H9 (cell line): ENCODE results near the gene CCDC33. TPM values are rescaled to one million over a fixed set of nuclear protein-coding genes. Genes with fewer than 3 reads are reported as not detected.

Experiments used
- DNase-seq: peaks from one replicate; pipeline ENCODE4 v3.0.0-alpha.2; 2017
- H2AFZ ChIP-seq: one replicate; pipeline ENCODE4 v1.6.1; 2013; ENCODE audit warnings: mild to moderate bottlenecking, low read length, control low read depth, moderate library complexity
- H2AK5ac ChIP-seq: 2 replicates; pipeline ENCODE4 v1.6.1; 2013; ENCODE audit warnings: low read length, control low read depth, mixed read lengths; ENCODE audit not compliant: insufficient read length
- H2BK120ac ChIP-seq: one replicate; pipeline ENCODE4 v1.6.1; 2013; ENCODE audit warnings: low read depth, mild to moderate bottlenecking, low read length, control low read depth, inconsistent platforms; ENCODE audit not compliant: poor library complexity, severe bottlenecking
- H2BK12ac ChIP-seq: 2 replicates; pipeline ENCODE4 v1.6.1; 2013; ENCODE audit warnings: low read length, control low read depth, mixed read lengths, low read depth; ENCODE audit not compliant: insufficient read length
- H2BK15ac ChIP-seq: 2 replicates; pipeline ENCODE4 v1.6.1; 2013; ENCODE audit warnings: low read depth, low read length, control low read depth
- H2BK20ac ChIP-seq: one replicate; pipeline ENCODE4 v1.6.1; 2013; ENCODE audit warnings: low read depth, mild to moderate bottlenecking, low read length, control low read depth, inconsistent platforms; ENCODE audit not compliant: poor library complexity, severe bottlenecking
- H2BK5ac ChIP-seq: 2 replicates; pipeline ENCODE4 v1.6.1; 2013; ENCODE audit warnings: low read length, control low read depth, mixed read lengths; ENCODE audit not compliant: insufficient read length
- H3K14ac ChIP-seq: 2 replicates; pipeline ENCODE4 v1.6.1; 2013; ENCODE audit warnings: low read length, control low read depth; ENCODE audit not compliant: insufficient read depth
- H3K18ac ChIP-seq: 2 replicates; pipeline ENCODE4 v1.6.1; 2013; ENCODE audit warnings: low read depth, mild to moderate bottlenecking, mixed read lengths, low read length, control low read depth; ENCODE audit not compliant: insufficient read length
- H3K23ac ChIP-seq: 2 replicates; pipeline ENCODE4 v1.6.1; 2013; ENCODE audit warnings: low read length, control low read depth, mixed read lengths, low read depth; ENCODE audit not compliant: insufficient read length
- H3K23me2 ChIP-seq: 2 replicates; pipeline ENCODE4 v1.6.1; 2013; ENCODE audit warnings: low read depth, mild to moderate bottlenecking, mixed read lengths, low read length, control low read depth; ENCODE audit not compliant: insufficient read length, poor library complexity, severe bottlenecking
- H3K27ac ChIP-seq: 2 replicates; pipeline ENCODE4 v1.5.1; 2013; ENCODE audit warnings: low read length, control low read depth, mixed read lengths, low read depth; ENCODE audit not compliant: insufficient read length
- H3K27me3 ChIP-seq: 2 replicates; pipeline ENCODE4 v1.6.1; 2013; ENCODE audit warnings: low read length, control low read depth, inconsistent platforms; ENCODE audit not compliant: insufficient read depth
- H3K4ac ChIP-seq: 2 replicates; pipeline ENCODE4 v1.6.1; 2013; ENCODE audit warnings: low read depth, mild to moderate bottlenecking, control low read depth, inconsistent platforms, low read length, moderate library complexity
- H3K4me1 ChIP-seq: 2 replicates; pipeline ENCODE4 v1.6.1; 2013; ENCODE audit warnings: low read length, control low read depth, inconsistent platforms; ENCODE audit not compliant: insufficient read depth
- H3K4me2 ChIP-seq: 2 replicates; pipeline ENCODE4 v1.6.1; 2013; ENCODE audit warnings: low read length, control low read depth, mixed read lengths; ENCODE audit not compliant: insufficient read length, insufficient read depth
- H3K56ac ChIP-seq: 2 replicates; pipeline ENCODE4 v1.6.1; 2013; ENCODE audit warnings: low read depth, mild to moderate bottlenecking, mixed read lengths, low read length, control low read depth; ENCODE audit not compliant: insufficient read length
- H3K79me1 ChIP-seq: 2 replicates; pipeline ENCODE4 v1.6.1; 2013; ENCODE audit warnings: low read depth, mild to moderate bottlenecking, moderate library complexity, low read length, control low read depth, inconsistent platforms; ENCODE audit not compliant: insufficient read depth, poor library complexity, severe bottlenecking
- H3K79me2 ChIP-seq: 2 replicates; pipeline ENCODE4 v1.6.1; 2013; ENCODE audit warnings: low read length, control low read depth, inconsistent platforms; ENCODE audit not compliant: insufficient read depth
- H3K9ac ChIP-seq: 2 replicates; pipeline ENCODE4 v1.6.1; 2013; ENCODE audit warnings: low read length, control low read depth, mixed read lengths; ENCODE audit not compliant: insufficient read length; ENCODE audit errors: extremely low read depth
- H3K9me3 ChIP-seq: one replicate; pipeline ENCODE4 v1.6.1; 2013; ENCODE audit warnings: low read depth, low read length, inconsistent platforms; ENCODE audit not compliant: control insufficient read depth
- H3T11ph ChIP-seq: one replicate; pipeline ENCODE4 v1.6.1; 2013; ENCODE audit warnings: mild to moderate bottlenecking, low read length, control low read depth, inconsistent platforms
- H4K20me1 ChIP-seq: one replicate; pipeline ENCODE4 v1.6.1; 2013; ENCODE audit not compliant: control insufficient read depth, insufficient read length, insufficient read depth
- H4K5ac ChIP-seq: 2 replicates; pipeline ENCODE4 v1.6.1; 2013; ENCODE audit warnings: low read depth, mild to moderate bottlenecking, mixed read lengths, low read length, control low read depth; ENCODE audit not compliant: insufficient read length
- H4K8ac ChIP-seq: replicated peaks from 2 replicates; pipeline ENCODE4 v1.6.1; 2013; ENCODE audit warnings: low read length, control low read depth, mixed read lengths, low read depth; ENCODE audit not compliant: insufficient read length
- H4K91ac ChIP-seq: 2 replicates; pipeline ENCODE4 v1.6.1; 2013; ENCODE audit warnings: low read depth, mild to moderate bottlenecking, moderate library complexity, mixed read lengths, low read length, control low read depth; ENCODE audit not compliant: insufficient read length
- H3K27ac Mint-ChIP-seq, 3 experiments: 2 replicates in 2 of 3; 3 replicates in 1 of 3; pipeline ENCODE4 v1.8.0; 2020 to 2021; ENCODE audit warnings: mixed read lengths in 3 of 3, mild to moderate bottlenecking in 1 of 3, moderate library complexity in 1 of 3
- H3K27me3 Mint-ChIP-seq: 2 replicates; pipeline ENCODE4 v1.8.0; 2021; ENCODE audit warnings: low read depth, mild to moderate bottlenecking, moderate library complexity, mixed read lengths
- H3K36me3 Mint-ChIP-seq, 3 experiments: 2 replicates in 2 of 3; 3 replicates in 1 of 3; pipeline ENCODE4 v1.8.0; 2020 to 2021; ENCODE audit warnings: low read depth in 3 of 3, mixed read lengths in 3 of 3; ENCODE audit not compliant: insufficient read depth in 1 of 3
- H3K4me1 Mint-ChIP-seq, 2 experiments: 2 replicates each; pipeline ENCODE4 v1.8.0; 2020; ENCODE audit warnings: mixed read lengths in 2 of 2
- H3K4me3 Mint-ChIP-seq, 2 experiments: 2 replicates in 1 of 2; 3 replicates in 1 of 2; pipeline ENCODE4 v1.8.0; 2020 to 2021; ENCODE audit warnings: mild to moderate bottlenecking in 2 of 2, mixed read lengths in 2 of 2, moderate library complexity in 1 of 2
- H3K9me3 Mint-ChIP-seq, 2 experiments: 2 replicates in 1 of 2; 3 replicates in 1 of 2; pipeline ENCODE4 v1.8.0; 2020; ENCODE audit warnings: mild to moderate bottlenecking in 2 of 2, mixed read lengths in 2 of 2, moderate library complexity in 1 of 2
- WGBS: extraction: QIAGEN DNeasy Blood & Tissue Kit; methylation state at CpG from one replicate; pipeline ENCODE4 v1.1.7; 2013; ENCODE audit warnings: missing lambda C conversion rate, low lambda C conversion rate, mixed read lengths; ENCODE audit not compliant: insufficient read length; ENCODE audit errors: extremely low coverage; 5-methylcytosine and 5-hydroxymethylcytosine counted together
- total RNA-seq: library from RNA; stranded (reverse); gene quantifications from 2 replicates; pipeline ENCODE4 v1.2.1, GENCODE V29; 2021
- TF ChIP-seq, protein P1 (sequence below): fragments of 200-600 bp; sonication (generic); conservative IDR thresholded peaks from 3 replicates; pipeline ENCODE4 v1.8.0; 2021; ENCODE audit warnings: antibody characterized with exemption, mild to moderate bottlenecking

Gene CCDC33
- total RNA-seq, 1 experiment from 2014 or later = 4.6 TPM

GRCh38 chr15:74233373-74233772 is 2.8 kb upstream of the CCDC33 start:
- no peak overlapping the region for H3K4me3 Mint-ChIP-seq
- H2BK12ac ChIP-seq = no peak overlapping the region
- no peaks in the 10 kb centered on the region for H3K79me2 ChIP-seq
- H3K4me1 ChIP-seq = no peaks in the 10 kb centered on the region
- H3K4ac ChIP-seq = no peak overlapping the region
- H3K27me3 Mint-ChIP-seq = peaks cover 64% of the 10 kb centered on the region
- WGBS = no CpG with 5 or more reads among the region's 6 CpGs
- no peak overlapping the region for H3K9ac ChIP-seq
- peak overlapping the region in 2 of 3 experiments; percentile 39 to 53; a peak in 3 of 7 replicates for H3K27ac Mint-ChIP-seq
- H3K9me3 Mint-ChIP-seq = no peaks in the 10 kb centered on the region
- H3K27me3 ChIP-seq = no peaks in the 10 kb centered on the region
- H3K14ac ChIP-seq = no peak overlapping the region
- no peaks in the 10 kb centered on the region; a peak in 1 of 7 replicates for H3K36me3 Mint-ChIP-seq
- H3K27ac ChIP-seq = no peak overlapping the region
- no peak overlapping the region for H3T11ph ChIP-seq
- no peak overlapping the region for H3K4me2 ChIP-seq
- peaks cover 36 to 48% of the 10 kb centered on the region in 2 experiments for H3K4me1 Mint-ChIP-seq
- DNase-seq = no peak
- no peak overlapping the region for H3K18ac ChIP-seq
- no peak overlapping the region for H2BK120ac ChIP-seq
- no peak overlapping the region for H2AFZ ChIP-seq
- no peaks in the 10 kb centered on the region for H3K9me3 ChIP-seq
- TF ChIP-seq, protein P1, sequence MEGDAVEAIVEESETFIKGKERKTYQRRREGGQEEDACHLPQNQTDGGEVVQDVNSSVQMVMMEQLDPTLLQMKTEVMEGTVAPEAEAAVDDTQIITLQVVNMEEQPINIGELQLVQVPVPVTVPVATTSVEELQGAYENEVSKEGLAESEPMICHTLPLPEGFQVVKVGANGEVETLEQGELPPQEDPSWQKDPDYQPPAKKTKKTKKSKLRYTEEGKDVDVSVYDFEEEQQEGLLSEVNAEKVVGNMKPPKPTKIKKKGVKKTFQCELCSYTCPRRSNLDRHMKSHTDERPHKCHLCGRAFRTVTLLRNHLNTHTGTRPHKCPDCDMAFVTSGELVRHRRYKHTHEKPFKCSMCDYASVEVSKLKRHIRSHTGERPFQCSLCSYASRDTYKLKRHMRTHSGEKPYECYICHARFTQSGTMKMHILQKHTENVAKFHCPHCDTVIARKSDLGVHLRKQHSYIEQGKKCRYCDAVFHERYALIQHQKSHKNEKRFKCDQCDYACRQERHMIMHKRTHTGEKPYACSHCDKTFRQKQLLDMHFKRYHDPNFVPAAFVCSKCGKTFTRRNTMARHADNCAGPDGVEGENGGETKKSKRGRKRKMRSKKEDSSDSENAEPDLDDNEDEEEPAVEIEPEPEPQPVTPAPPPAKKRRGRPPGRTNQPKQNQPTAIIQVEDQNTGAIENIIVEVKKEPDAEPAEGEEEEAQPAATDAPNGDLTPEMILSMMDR = no peak
- no peak overlapping the region for H2BK20ac ChIP-seq
- no peaks in the 10 kb centered on the region for H3K23me2 ChIP-seq
- H2AK5ac ChIP-seq = no peak overlapping the region
- no peak overlapping the region for H2BK15ac ChIP-seq
- no peaks in the 10 kb centered on the region for H3K79me1 ChIP-seq
- H3K23ac ChIP-seq = no peak overlapping the region
- no peak overlapping the region for H4K8ac ChIP-seq
- H3K56ac ChIP-seq = no peak overlapping the region
- H4K20me1 ChIP-seq = no peaks in the 10 kb centered on the region
- H4K5ac ChIP-seq = no peak overlapping the region
- no peak overlapping the region for H4K91ac ChIP-seq
- no peak overlapping the region for H2BK5ac ChIP-seq
